H1 (cell line): ENCODE results near the gene VPS13C. TPM values are rescaled to one million over a fixed set of nuclear protein-coding genes. Genes with fewer than 3 reads are reported as not detected.

Experiments used
- CTCF ChIA-PET: fragments of 300-600 bp; sonication (Branson Sonifier 250); formaldehyde crosslinking; loops from one replicate; lab custom pipeline; 2021; ENCODE audit not compliant: partially characterized antibody; lab: Charles Lee
- POLR2A ChIA-PET: fragments of 300-600 bp; sonication (Branson Sonifier 250); formaldehyde crosslinking; loops from one replicate; lab custom pipeline; 2021; ENCODE audit warnings: inconsistent platforms; ENCODE audit not compliant: partially characterized antibody; lab: Charles Lee
- DNase-seq, 2 experiments: peaks; one replicate each; pipeline versions ENCODE4 v3.0.0 to v3.0.0-alpha.2; 2010 to 2022; ENCODE audit warnings: low spot score in 2 of 2, low read depth in 1 of 2, mixed read lengths in 1 of 2
- FAIRE-seq: peaks from 2 replicates; lab custom pipeline; 2011; peaks lifted over from hg19 to GRCh38; lab: Jason Lieb, UNC
- H2AFZ ChIP-seq: 2 replicates; pipeline ENCODE4 v1.8.1; 2012; ENCODE audit warnings: low read length, inconsistent platforms
- H2AK5ac ChIP-seq: 2 replicates; pipeline ENCODE4 v1.6.1; 2013; ENCODE audit warnings: low read depth, low read length
- H2BK120ac ChIP-seq: replicated peaks from 2 replicates; pipeline ENCODE3; 2013; ENCODE audit warnings: low read depth, low read length, inconsistent platforms
- H2BK12ac ChIP-seq: 2 replicates; pipeline ENCODE4 v1.6.1; 2013; ENCODE audit warnings: low read depth, low read length
- H2BK15ac ChIP-seq: 2 replicates; pipeline ENCODE4 v1.6.1; 2013; ENCODE audit warnings: low read length
- H2BK20ac ChIP-seq: 2 replicates; pipeline ENCODE4 v1.6.1; 2013; ENCODE audit warnings: low read length
- H2BK5ac ChIP-seq: 2 replicates; pipeline ENCODE4 v1.6.1; 2013; ENCODE audit warnings: low read depth, low read length
- H3K14ac ChIP-seq: 2 replicates; pipeline ENCODE4 v1.6.1; 2013; ENCODE audit warnings: inconsistent platforms; ENCODE audit not compliant: insufficient read length
- H3K18ac ChIP-seq: 2 replicates; pipeline ENCODE4 v1.6.1; 2013; ENCODE audit warnings: low read length; ENCODE audit errors: extremely low read depth
- H3K23ac ChIP-seq: 2 replicates; pipeline ENCODE4 v1.6.1; 2013; ENCODE audit warnings: inconsistent platforms; ENCODE audit not compliant: insufficient read length
- H3K23me2 ChIP-seq: 2 replicates; pipeline ENCODE4 v1.6.1; 2013; ENCODE audit warnings: low read depth, low read length
- H3K27ac ChIP-seq: 2 replicates; pipeline ENCODE4 v1.6.1; 2011; ENCODE audit warnings: low read depth, low read length, inconsistent platforms
- H3K27me3 ChIP-seq, 4 experiments: replicated peaks in 1 of 4; 1 replicate in 1 of 4; 2 replicates in 3 of 4; pipeline versions ENCODE4 v1.6.1 to v1.8.1; 2011 to 2013; ENCODE audit warnings: low read length in 3 of 4, mild to moderate bottlenecking in 3 of 4, inconsistent platforms in 2 of 4, mixed read lengths in 2 of 4, moderate library complexity in 1 of 4; ENCODE audit not compliant: control insufficient read depth in 3 of 4, insufficient read depth in 3 of 4; ENCODE audit errors: extremely low read depth in 1 of 4
- H3K36me3 ChIP-seq, 4 experiments: 2 replicates each; pipeline versions ENCODE4 v1.6.1 to v1.8.1; 2011 to 2013; ENCODE audit warnings: mild to moderate bottlenecking in 4 of 4, low read length in 3 of 4, moderate library complexity in 2 of 4, control low read depth in 1 of 4, inconsistent platforms in 1 of 4; ENCODE audit not compliant: insufficient read depth in 4 of 4, control insufficient read depth in 2 of 4
- H3K4ac ChIP-seq: replicated peaks from 2 replicates; pipeline ENCODE3; 2013; ENCODE audit warnings: low read length, low read depth, mixed read lengths, inconsistent platforms; ENCODE audit not compliant: insufficient read length
- H3K4me1 ChIP-seq, 4 experiments: replicated peaks in 1 of 4; 1 replicate in 1 of 4; 2 replicates in 3 of 4; pipeline versions ENCODE4 v1.6.1 to v1.8.1; 2011 to 2013; ENCODE audit warnings: low read length in 3 of 4, inconsistent platforms in 2 of 4, mixed read lengths in 1 of 4; ENCODE audit not compliant: insufficient read depth in 4 of 4, control insufficient read depth in 3 of 4
- H3K4me2 ChIP-seq, 2 experiments: 2 replicates each; pipeline versions ENCODE4 v1.6.1 to v1.8.1; 2011 to 2013; ENCODE audit warnings: low read depth in 2 of 2, low read length in 2 of 2, control low read depth in 1 of 2, inconsistent platforms in 1 of 2, mild to moderate bottlenecking in 1 of 2; ENCODE audit not compliant: insufficient read depth in 1 of 2
- H3K4me3 ChIP-seq, 4 experiments: fragments of 200-600, 300-600 bp in 1 of 4; sonication (generic), shearing (Covaris generic), sonication (Bioruptor Twin) in 1 of 4; 2 replicates each; pipeline versions ENCODE4 v1.5.1 to v1.8.1; 2011 to 2016; ENCODE audit warnings: low read length in 4 of 4, low read depth in 3 of 4, control low read depth in 2 of 4, inconsistent platforms in 2 of 4, mild to moderate bottlenecking in 2 of 4, mixed read lengths in 1 of 4, moderate library complexity in 1 of 4; ENCODE audit not compliant: insufficient read depth in 2 of 4; ENCODE audit errors: extremely low read depth in 1 of 4
- H3K56ac ChIP-seq: replicated peaks from 2 replicates; pipeline ENCODE3; 2013; ENCODE audit warnings: low read depth, mild to moderate bottlenecking, mixed read lengths, low read length, inconsistent platforms; ENCODE audit not compliant: insufficient read length
- H3K79me1 ChIP-seq: 2 replicates; pipeline ENCODE4 v1.6.1; 2013; ENCODE audit warnings: low read depth, low read length, control low read depth
- H3K79me2 ChIP-seq, 2 experiments: 2 replicates each; pipeline versions ENCODE4 v1.6.1 to v1.8.1; 2012 to 2013; ENCODE audit warnings: low read length in 2 of 2, mild to moderate bottlenecking in 2 of 2, inconsistent platforms in 1 of 2; ENCODE audit not compliant: insufficient read depth in 2 of 2, control insufficient read depth in 1 of 2
- H3K9ac ChIP-seq, 4 experiments: replicated peaks in 1 of 4; 1 replicate in 1 of 4; 2 replicates in 3 of 4; pipeline versions ENCODE4 v1.6.1 to v1.8.1; 2011 to 2013; ENCODE audit warnings: low read depth in 3 of 4, low read length in 3 of 4, control low read depth in 2 of 4, mild to moderate bottlenecking in 2 of 4, moderate library complexity in 2 of 4, inconsistent platforms in 1 of 4; ENCODE audit errors: extremely low read depth in 1 of 4
- H3K9me3 ChIP-seq, 2 experiments: 2 replicates each; pipeline versions ENCODE4 v1.6.1 to v1.8.1; 2012 to 2013; ENCODE audit warnings: mild to moderate bottlenecking in 2 of 2, moderate library complexity in 2 of 2, control low read depth in 1 of 2, inconsistent platforms in 1 of 2, low read depth in 1 of 2, low read length in 1 of 2, mixed read lengths in 1 of 2; ENCODE audit not compliant: insufficient read depth in 2 of 2
- H4K20me1 ChIP-seq, 2 experiments: replicated peaks in 1 of 2; 2 replicates each; pipeline versions ENCODE3 to v1.8.1; 2011 to 2013; ENCODE audit warnings: inconsistent platforms in 2 of 2, low read length in 2 of 2, mild to moderate bottlenecking in 1 of 2; ENCODE audit not compliant: insufficient read depth in 2 of 2, control insufficient read depth in 1 of 2
- H4K5ac ChIP-seq: 2 replicates; pipeline ENCODE4 v1.6.1; 2013; ENCODE audit warnings: low read length, low read depth, mixed read lengths, inconsistent platforms; ENCODE audit not compliant: insufficient read length
- H4K8ac ChIP-seq: 2 replicates; pipeline ENCODE4 v1.8.0; 2013; ENCODE audit warnings: mild to moderate bottlenecking, moderate library complexity, low read length, inconsistent platforms; ENCODE audit not compliant: insufficient read depth; ENCODE audit errors: extremely low read depth
- H4K91ac ChIP-seq: replicated peaks from 2 replicates; pipeline ENCODE3; 2013; ENCODE audit warnings: low read length, mixed read lengths, inconsistent platforms; ENCODE audit not compliant: insufficient read length
- ASH2L ChIP-seq: fragments of 200-600, 300-600 bp; sonication (generic); IDR thresholded peaks from one replicate; pipeline ENCODE4 v1.7.1; 2017; ENCODE audit warnings: low read length
- BACH1 ChIP-seq: IDR thresholded peaks from 2 replicates; pipeline ENCODE4 v1.6.1; 2012; ENCODE audit warnings: low read length, improper control_type of control experiment
- FOSL1 ChIP-seq: IDR thresholded peaks from 2 replicates; pipeline ENCODE4 v1.6.1; 2011; ENCODE audit warnings: mild to moderate bottlenecking, low read depth, low read length, moderate library complexity; ENCODE audit not compliant: insufficient read depth
- KDM1A ChIP-seq: fragments of 200-600, 300-600 bp; sonication (generic); IDR thresholded peaks from 2 replicates; pipeline ENCODE4 v1.7.1; 2016; ENCODE audit warnings: mild to moderate bottlenecking, low read length, borderline replicate concordance
- WGBS, 2 experiments: shearing (Covaris generic) in 1 of 2; methylation state at CpG; one replicate each; pipeline versions ENCODE4 v1.1.6 to v1.1.7; 2013 to 2015; ENCODE audit warnings: low lambda C conversion rate in 2 of 2, mixed read lengths in 2 of 2, inconsistent platforms in 1 of 2, low coverage in 1 of 2, missing lambda C conversion rate in 1 of 2; ENCODE audit not compliant: insufficient replicate concordance in 2 of 2, insufficient coverage in 1 of 2, insufficient read length in 1 of 2; ENCODE audit errors: extremely low coverage in 1 of 2, missing lambda C conversion rate in 1 of 2; 5-methylcytosine and 5-hydroxymethylcytosine counted together
- polyA plus RNA-seq, 7 experiments: library from polyadenylated mRNA; depleted of rRNA in 3 of 7; stranded (reverse) in 5 of 7; unstranded in 2 of 7; fragments of >200 nt in 5 of 7; fragments of 200-250 nt in 2 of 7; gene quantifications; 1 replicate in 5 of 7; 2 replicates in 1 of 7; 4 replicates in 1 of 7; pipeline versions ENCODE4 v1.2.1 to v1.2.3, GENCODE V29; 2011 to 2013; ENCODE audit warnings: missing spikeins in 2 of 7, mixed read lengths in 2 of 7
- total RNA-seq: library from RNA; stranded (reverse); fragmentation: NEBNext Ultra II Directional; extraction: Animal tissue kit (Norgen Biotek cat#: 25700); gene quantifications from 2 replicates; pipeline ENCODE4 v1.2.1, GENCODE V29; 2021

The VPS13C gene
- total and polyA plus RNA-seq, 2 of the 8 experiments (the other 6 are each of a cell fraction or from before 2014, with no cell fraction given), result 4.8 to 18.8 TPM

DNA sequence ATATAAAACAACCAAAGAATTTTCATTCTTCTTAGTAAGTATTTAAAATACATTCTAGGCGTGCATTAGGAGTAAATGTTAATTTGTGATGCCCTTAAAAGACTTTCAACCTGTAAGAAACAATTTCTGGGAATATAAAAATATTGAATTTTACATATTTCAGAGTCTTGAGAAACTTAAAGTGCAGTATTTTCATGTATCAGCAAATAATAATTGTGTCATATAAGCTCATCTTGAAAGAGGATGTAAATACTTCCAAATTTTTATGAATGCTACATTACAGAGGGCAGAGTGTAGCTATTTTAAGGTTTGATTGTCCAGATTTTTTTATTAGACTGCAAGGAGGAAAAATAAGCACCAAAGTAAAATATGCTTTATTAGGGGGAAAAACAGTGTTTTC is 207.1 kb downstream of the VPS13C start:
- Histone ChIP-seq H3K9me3 (no peaks in the 10 kb centered on the region), H4K20me1 (no peaks in the 10 kb centered on the region), H3K4me3 (no peak overlapping the region), H3K4me1 (no peaks in the 10 kb centered on the region), H2AFZ (no peak overlapping the region), H3K9ac (no peak overlapping the region), H3K56ac (no peak overlapping the region), H3K27me3 (no peaks in the 10 kb centered on the region), H3K79me1 (no peaks in the 10 kb centered on the region), H3K79me2 (no peaks in the 10 kb centered on the region), H4K5ac (no peak overlapping the region), H4K8ac (no peak overlapping the region), H2BK15ac (no peak overlapping the region), H3K4ac (no peak overlapping the region), H3K14ac (no peak overlapping the region), H3K18ac (no peak overlapping the region), H3K27ac (no peak overlapping the region), H3K23me2 (no peaks in the 10 kb centered on the region), H2AK5ac (no peak overlapping the region), H3K23ac (no peak overlapping the region), H2BK12ac (no peak overlapping the region), H2BK5ac (no peak overlapping the region), H3K36me3 (no peaks in the 10 kb centered on the region; a peak in 1 of 8 replicates), H4K91ac (no peak overlapping the region), H2BK20ac (no peak overlapping the region), H2BK120ac (no peak overlapping the region), H3K4me2 (no peak overlapping the region)
- TF ChIP-seq BACH1, result no peak
- TF ChIP-seq FOSL1, result no peak
- no peak for TF ChIP-seq KDM1A
- no peak for TF ChIP-seq ASH2L
- ChIA-PET CTCF (no interaction called here), POLR2A (no interaction called here)
- DNase-seq (no peak), FAIRE-seq (no peak)
- 89% methylated on average over 1 of the region's 1 CpG; no CpG with 5 or more reads in 1 of the 2 experiments for WGBS, 2 experiments
